Erythroblast (primary cell): ENCODE results near the gene LCE2A.
"Not testable (repeated sequence)": the region's sequence is repeated elsewhere in the genome, so short reads cannot be mapped to it uniquely, and the experiment has no call there.

Experiments
- DNase-seq, 2 experiments: peaks; one replicate each; lab custom pipeline; 2025; lab: John Stamatoyannopoulos, UW
- GATA1 ChIP-seq: IDR thresholded peaks from 2 replicates; pipeline ENCODE4 v1.6.1; 2011; ENCODE audit warnings: low read depth, mild to moderate bottlenecking, control low read depth, low read length, moderate library complexity
- POLR2A ChIP-seq: IDR thresholded peaks from 2 replicates; pipeline ENCODE4 v1.6.1; 2011; ENCODE audit warnings: mild to moderate bottlenecking, low read length

LCE2A gene

DNA sequence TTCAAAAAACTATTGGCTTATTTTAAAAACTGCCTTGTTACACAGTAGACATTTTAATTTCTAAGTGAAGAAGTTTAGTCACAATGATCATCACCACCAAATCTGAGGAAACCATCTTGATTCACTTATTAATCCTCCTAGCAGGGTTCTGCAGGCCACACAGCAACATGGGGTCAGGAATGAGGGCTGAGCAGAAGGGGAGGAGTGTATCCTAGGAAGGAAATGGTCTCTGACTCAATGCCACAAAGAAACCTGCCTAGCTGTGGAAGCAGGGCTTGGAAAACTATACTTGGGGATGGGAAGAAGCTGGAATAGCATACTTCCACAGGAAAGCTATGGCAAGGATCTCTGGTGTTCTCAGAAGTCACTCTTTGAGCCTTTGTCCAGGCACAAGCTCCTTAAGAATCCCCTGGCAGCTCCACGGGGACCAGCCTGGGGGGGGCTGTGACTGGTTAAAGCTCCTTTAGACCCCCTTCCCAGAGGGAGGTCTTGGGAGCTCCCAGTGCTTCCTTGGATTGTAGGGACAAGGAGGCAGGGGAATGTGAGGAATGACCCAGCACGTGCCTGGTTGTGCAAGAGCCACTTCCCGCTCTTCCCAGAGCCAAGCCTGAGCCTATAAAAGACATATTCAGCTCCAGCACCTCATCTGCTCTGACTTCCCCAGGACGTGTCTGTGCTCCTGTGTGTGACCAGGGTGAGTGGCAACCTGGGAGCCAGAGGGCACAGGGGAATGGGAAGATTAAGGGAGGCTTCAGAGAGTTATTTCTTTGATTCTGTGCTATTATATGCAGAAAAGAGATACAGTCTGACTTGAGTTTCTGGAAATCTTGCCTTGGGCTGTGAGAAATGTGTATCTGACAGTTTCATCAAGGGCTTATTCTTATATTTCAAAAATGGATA is at the start of gene LCE2A:
LCE2A (plus strand) TSS at position 645 of the 900 bp plus-strand sequence. CDS start 557 bp downstream, outside the sequence.
- no peak for DNase-seq

GRCh38 chr1:152654110-152654509 is 44.0 kb upstream of the LCE2A start:
- TF ChIP-seq GATA1 (no peak), POLR2A (no peak)
- peak; percentile 57 to 74 for DNase-seq

More for the DNA sequence above, at the start of gene LCE2A:
- no peak for TF ChIP-seq POLR2A
- no peak for TF ChIP-seq GATA1

- no peak for DNase-seq
- TF ChIP-seq GATA1 (no peak), POLR2A (no peak)
Measured at GRCh38 chr1:152656459-152656858, 41.7 kb upstream of the LCE2A start.

DNA sequence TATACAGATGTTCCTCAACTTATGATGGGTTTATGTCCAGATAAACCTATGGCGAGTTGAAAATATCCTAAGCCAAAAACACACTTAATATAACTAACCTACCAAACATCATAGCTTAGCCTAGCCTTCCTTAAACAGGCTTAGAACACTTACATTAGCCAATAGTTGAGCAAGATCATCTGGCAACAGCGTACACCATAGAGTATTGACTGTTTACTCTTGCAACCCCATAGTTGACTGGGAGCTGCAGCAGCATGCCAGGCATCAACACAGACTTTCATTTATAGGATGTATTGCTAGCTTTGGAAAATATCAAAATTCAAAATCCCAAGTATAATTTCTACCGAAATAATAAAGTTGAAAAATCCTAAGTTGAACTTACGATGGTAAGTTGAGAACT is 40.5 kb upstream of the LCE2A start:
- DNase-seq = no peak
- no peak for TF ChIP-seq GATA1
- no peak for TF ChIP-seq POLR2A

DNA sequence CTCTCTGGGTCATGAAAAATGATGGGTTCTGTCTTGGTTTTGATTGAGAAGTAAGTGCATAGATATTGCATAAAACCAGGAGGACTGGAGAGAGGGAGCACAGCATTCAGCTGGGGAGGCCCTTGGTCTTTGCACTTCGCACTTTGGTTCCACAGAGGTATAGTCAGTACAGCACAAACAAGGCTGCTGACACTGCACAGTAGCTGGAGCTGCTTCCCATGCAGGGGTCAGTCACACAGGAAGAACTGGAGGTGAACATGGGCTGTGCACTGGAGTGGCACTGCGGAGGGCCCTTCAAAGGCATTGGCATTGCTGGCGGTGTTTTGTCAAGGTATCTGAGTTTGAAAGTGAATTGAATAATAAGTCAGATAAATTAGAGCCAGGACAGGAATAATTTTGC is 39.5 kb upstream of the LCE2A start:
- no peak for TF ChIP-seq POLR2A
- no peak for TF ChIP-seq GATA1
- no peak for DNase-seq

DNA sequence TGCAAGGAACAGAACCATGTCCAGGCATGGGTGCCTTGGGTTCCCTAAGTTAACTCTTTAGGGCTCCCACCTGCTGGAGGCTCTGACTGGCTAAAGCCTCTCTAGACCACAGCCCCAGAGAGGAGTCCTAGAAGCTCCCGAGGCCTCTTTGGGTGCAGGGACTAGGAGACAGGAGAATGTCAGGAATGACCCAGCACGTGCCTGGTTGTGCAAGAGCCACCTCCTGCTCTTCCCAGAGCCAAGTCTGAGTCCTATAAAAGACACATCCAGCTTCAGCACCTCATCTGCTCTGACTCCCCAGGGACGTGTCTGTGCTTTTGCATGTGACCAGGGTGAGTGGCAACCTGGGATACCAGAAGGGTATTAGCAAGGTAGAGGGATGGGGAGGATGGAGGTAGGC is 35.0 kb upstream of the LCE2A start, which contains the start of gene LCE2D:
LCE2D (plus strand) TSS at position 283 of the 400 bp plus-strand sequence. CDS start 726 bp downstream, outside the sequence.
- DNase-seq = no peak
- no peak for TF ChIP-seq POLR2A
- no peak for TF ChIP-seq GATA1

DNA sequence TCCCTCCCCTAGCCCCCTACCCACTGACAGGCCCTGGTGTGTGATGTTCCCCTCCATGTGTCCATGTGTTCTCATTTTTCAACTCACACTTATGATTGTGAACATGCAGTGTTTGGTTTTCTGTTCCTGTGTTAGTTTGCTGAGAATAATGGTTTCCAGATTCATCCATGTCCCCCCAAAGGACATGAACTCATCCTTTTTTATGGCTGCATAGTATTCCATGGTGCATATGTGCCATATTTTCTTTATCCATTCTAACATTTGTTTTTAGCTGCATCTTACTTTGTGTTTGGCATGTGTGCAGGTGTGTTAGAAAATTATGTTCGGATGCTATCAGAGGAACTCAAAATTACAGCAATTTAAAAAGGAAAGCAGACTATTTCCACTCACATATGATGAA is 32.0 kb upstream of the LCE2A start:
- DNase-seq = not testable (repeated sequence)

DNA sequence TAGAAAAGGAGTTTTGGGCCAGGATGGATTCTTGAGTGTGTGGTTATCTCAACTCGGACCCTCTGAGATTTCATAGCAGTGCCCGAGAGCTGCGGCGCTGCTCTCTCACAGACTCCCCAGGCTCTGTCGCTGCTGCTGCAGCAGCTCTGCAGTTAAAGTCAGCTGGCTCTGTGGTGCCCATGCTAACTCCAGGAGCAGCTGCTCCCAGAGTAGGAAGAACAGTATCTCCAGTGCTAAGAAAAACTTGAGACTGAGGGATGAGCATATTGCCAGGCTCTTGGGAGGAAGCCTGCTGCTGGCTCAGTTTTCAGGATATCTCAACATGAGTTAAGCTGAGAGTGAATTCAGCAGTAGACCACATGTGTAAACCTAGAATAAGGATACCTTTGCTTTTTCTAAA is 30.5 kb upstream of the LCE2A start:
- no peak for DNase-seq
- TF ChIP-seq POLR2A (no peak), GATA1 (no peak)

DNA sequence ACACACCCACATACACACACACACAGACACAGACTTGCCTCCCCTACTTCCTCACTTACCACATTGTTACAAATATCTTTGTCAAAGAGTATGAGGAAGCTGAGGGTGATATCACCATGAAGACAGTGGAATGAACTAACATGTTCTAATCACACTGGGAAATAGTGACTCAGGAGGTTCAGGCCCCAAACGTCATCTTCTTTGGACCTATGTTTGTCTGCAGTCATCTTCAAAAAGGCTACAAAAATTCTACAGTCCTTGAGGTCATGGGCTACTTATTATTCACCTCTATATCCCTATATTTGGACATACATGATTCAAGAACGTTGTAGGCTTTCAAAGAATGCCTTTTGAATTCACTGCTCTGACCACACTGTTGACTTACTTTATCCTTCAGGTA is 25.1 kb upstream of the LCE2A start:
- no peak for DNase-seq
- no peak for TF ChIP-seq GATA1
- TF ChIP-seq POLR2A = no peak

DNA sequence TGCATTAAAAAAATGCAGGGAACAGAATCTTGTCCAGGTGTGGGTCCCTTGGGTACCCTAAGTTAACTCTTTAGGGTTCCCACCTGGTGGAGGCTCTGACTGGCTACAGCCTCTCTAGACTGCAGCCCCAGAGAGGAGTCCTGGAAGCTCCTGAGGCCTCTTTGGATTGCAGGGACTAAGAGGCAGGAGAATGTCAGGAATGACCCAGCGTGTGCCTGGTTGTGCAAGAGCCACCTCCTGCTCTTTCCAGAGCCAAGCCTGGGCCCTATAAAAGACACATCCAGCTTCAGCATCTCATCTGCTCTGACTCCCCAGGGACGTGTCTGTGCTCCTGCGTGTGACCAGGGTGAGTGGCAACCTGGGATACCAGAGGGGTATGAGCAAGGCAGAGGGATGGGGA is 23.2 kb upstream of the LCE2A start, which contains the start of gene LCE2C:
LCE2C (plus strand) TSS at position 297 of the 400 bp plus-strand sequence. CDS start 737 bp downstream, outside the sequence.
- not testable (repeated sequence) for DNase-seq

DNA sequence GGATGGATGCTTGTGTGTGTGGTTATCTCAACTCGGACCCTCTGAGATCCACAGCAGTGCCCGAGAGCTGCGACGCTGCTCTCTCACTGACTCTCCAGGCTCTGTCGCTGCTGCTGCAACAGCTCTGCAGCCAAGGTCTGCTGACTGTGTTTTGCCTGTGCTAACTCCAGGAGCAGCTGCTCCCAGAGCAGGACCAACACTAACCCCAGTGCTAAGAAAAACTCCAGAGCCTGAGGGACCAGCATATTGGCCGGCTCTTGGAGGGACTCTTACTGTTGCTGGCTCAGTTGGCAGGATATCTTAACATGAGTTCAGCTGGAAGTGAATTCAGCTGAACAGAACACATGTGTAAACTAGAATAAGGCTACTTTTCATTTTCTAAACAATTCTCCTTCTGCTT is 18.7 kb upstream of the LCE2A start:
- no peak for TF ChIP-seq POLR2A
- TF ChIP-seq GATA1 = no peak
- no peak for DNase-seq

DNA sequence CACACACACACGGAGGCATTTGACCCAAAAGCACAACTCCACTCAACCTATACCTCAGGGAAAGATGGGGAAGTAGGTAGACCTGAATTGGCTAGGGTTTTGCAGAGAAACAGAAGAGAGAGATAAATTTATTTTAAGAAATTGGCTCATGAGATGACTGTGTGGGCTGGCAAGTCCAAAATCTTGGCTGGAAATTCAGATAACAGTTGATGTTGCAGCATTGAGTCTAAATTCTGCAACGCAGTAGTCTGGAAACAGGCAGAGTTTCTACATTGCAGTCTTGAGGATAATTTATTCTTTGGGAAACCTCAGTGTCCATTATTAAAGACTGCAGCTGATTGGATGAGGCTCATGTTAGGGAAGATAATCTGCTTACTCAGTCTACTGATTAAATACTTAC is 16.5 kb upstream of the LCE2A start:
- no peak for TF ChIP-seq GATA1
- no peak for TF ChIP-seq POLR2A
- DNase-seq = no peak

- TF ChIP-seq GATA1 (no peak), POLR2A (no peak)
- DNase-seq = no peak
Measured at GRCh38 chr1:152683846-152684245, 14.3 kb upstream of the LCE2A start.

- not testable (repeated sequence) for DNase-seq
Measured at GRCh38 chr1:152685823-152686222, 12.3 kb upstream of the LCE2A start, which contains the start of gene LCE2B. LCE2B (plus strand) TSS chr1:152686123; CDS start chr1:152686844, 721 bp downstream.

DNA sequence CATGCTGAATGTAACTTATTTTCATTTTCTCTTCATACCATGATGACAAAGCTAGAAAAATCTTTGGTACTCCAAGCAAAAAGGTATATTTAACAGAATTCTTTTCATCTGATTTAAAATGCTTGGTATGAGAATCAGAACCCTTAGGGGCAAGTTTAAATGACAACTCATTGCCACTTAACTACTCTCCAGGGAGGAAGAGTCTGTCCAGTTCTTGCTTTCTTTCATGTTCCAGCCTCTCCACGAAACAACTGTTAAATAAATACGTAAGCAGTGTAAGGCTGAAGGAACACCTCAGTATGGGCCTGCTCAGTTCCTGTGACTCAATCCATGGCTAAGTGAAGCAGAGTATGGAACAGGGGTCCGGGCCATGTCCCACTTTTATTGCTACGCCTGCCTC is 1.6 kb downstream of the LCE2A start:
- no peak for TF ChIP-seq POLR2A
- no peak for TF ChIP-seq GATA1
- no peak for DNase-seq
